ENCODE results near the gene SLC9A9. TPM values are rescaled to one million over a fixed set of nuclear protein-coding genes. Genes with fewer than 3 reads are reported as not detected.
A peak's percentile ranks its signal among the peaks of the same experiment; 100 is the strongest.

The SLC9A9 gene
- total and polyA plus RNA-seq, 9 of the 15 experiments (the other 6 are each of a cell fraction or from before 2014, with no cell fraction given): 0.03 to 0.13 TPM; not detected in 7

GRCh38 chr3:143283432-143284128 is 564.7 kb downstream of the SLC9A9 start (continued):
- TF ChIP-seq E2F6 (IDR thresholded peaks at IDR 0.05; ENCODE audit: borderline replicate concordance in 1 of 2, extremely low read depth in 1 of 2, insufficient read depth in 1 of 2, insufficient read length in 1 of 2, low read depth in 1 of 2, low read length in 1 of 2, poor library complexity in 1 of 2, severe bottlenecking in 1 of 2) (no peak), GTF2F1 (IDR thresholded peaks at IDR 0.05; ENCODE audit: low read depth, low read length) (no peak), RERE (CRISPR knock-in tag; IDR thresholded peaks at IDR 0.05; ENCODE audit: borderline replicate concordance) (no peak), ZNF589 (CRISPR knock-in tag; IDR thresholded peaks at IDR 0.05; ENCODE audit: low read depth) (no peak), CEBPB (tag; IDR thresholded peaks at IDR 0.05) (no peak), GABPB2 (CRISPR knock-in tag; conservative IDR thresholded peaks at IDR 0.05) (no peak), POLR3A (IDR thresholded peaks at IDR 0.05; ENCODE audit: borderline replicate concordance, extremely low read depth, insufficient read depth, insufficient read length) (no peak), BCOR (IDR thresholded peaks at IDR 0.05) (peak; percentile 45; the same call in 1 of the 2 replicates), ELF1 (tag; IDR thresholded peaks at IDR 0.05) (no peak), ZNF143 (CRISPR knock-in tag; IDR thresholded peaks at IDR 0.05) (no peak), SREBF2 (CRISPR knock-in tag; IDR thresholded peaks at IDR 0.05) (no peak), ERF (CRISPR knock-in tag; IDR thresholded peaks at IDR 0.05) (0 out of 2 replicates have a peak, but pooled peaks have one; percentile 39), NRF1 (conservative IDR thresholded peaks at IDR 0.05 in 1 of 2, IDR thresholded peaks at IDR 0.05 in 1 of 2) (peak; percentile 11 to 14; a peak in 1 of 4 replicates), MAFG (tag; conservative IDR thresholded peaks at IDR 0.05) (no peak), ZNF253 (CRISPR knock-in tag; conservative IDR thresholded peaks at IDR 0.05) (no peak), NFXL1 (CRISPR knock-in tag; IDR thresholded peaks at IDR 0.05) (no peak), ZNF583 (CRISPR knock-in tag; IDR thresholded peaks at IDR 0.05) (no peak), SNAPC5 (CRISPR knock-in tag; IDR thresholded peaks at IDR 0.05) (no peak), SP1 (CRISPR knock-in tag; IDR thresholded peaks at IDR 0.05) (no peak), KDM1A (IDR thresholded peaks at IDR 0.05) (peak; percentile 88 to 91), GATA2 (CRISPR knock-in tag; IDR thresholded peaks at IDR 0.05) (peak; percentile 82), SUPT5H (IDR thresholded peaks at IDR 0.05) (no peak), ZC3H8 (IDR thresholded peaks at IDR 0.05) (no peak)
